ENCODE results near the gene ATOH7.

ATOH7 gene

DNA sequence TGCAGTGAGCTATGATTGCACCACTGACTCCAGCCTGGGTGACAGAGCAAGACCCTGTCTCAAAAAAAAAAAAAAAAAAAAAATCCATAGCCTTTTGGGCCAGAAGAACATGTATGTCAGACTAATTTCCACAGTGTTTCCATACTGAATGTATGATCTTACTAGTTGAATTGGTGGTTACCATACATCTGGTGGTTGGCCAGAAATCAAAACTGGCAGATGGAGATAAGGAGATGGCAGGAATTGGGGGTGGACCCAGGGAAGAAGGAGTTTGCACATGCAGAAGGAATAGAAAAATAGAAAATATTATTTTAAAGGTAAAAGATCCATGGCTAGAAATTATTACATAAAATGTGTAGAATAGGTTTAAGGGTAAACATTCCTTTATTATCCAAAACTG lies 3.7 kb upstream of the ATOH7 start:
- Histone ChIP-seq H3K36me3 (ENCODE audit: control insufficient read depth, insufficient read depth, low read length) (no peaks in the 10 kb centered on the region), H3K9me3 (ENCODE audit: control insufficient read depth, insufficient read depth, low read depth, low read length) (no peaks in the 10 kb centered on the region), H3K27me3 (ENCODE audit: control insufficient read depth, insufficient read depth, low read length) (peaks cover 38% of the 10 kb centered on the region), H3K27ac (ENCODE audit: low read depth, low read length) (no peak overlapping the region), H3K4me3 (ENCODE audit: low read depth, low read length) (no peak overlapping the region), H3K9ac (ENCODE audit: low read length) (no peak overlapping the region), H3K4me1 (ENCODE audit: control insufficient read depth, insufficient read depth, low read length) (peaks cover 4% of the 10 kb centered on the region)

- Histone ChIP-seq H3K36me3 (ENCODE audit: control insufficient read depth, insufficient read depth, low read length) (no peaks in the 10 kb centered on the region), H3K9ac (ENCODE audit: low read length) (no peak overlapping the region), H3K27me3 (ENCODE audit: control insufficient read depth, insufficient read depth, low read length) (peaks cover 43% of the 10 kb centered on the region), H3K4me3 (ENCODE audit: low read depth, low read length) (no peak overlapping the region), H3K9me3 (ENCODE audit: control insufficient read depth, insufficient read depth, low read depth, low read length) (no peaks in the 10 kb centered on the region), H3K4me1 (ENCODE audit: control insufficient read depth, insufficient read depth, low read length) (peaks cover 5% of the 10 kb centered on the region), H3K27ac (ENCODE audit: low read depth, low read length) (no peak overlapping the region)
These were observed 3.2 kb upstream of the ATOH7 start for GRCh38 chr10:68235111-68235510.

GRCh38 chr10:68233046-68233445 lies 1.1 kb upstream of the ATOH7 start:
- H3K27ac ChIP-seq (ENCODE audit: low read depth, low read length): no peak overlapping the region
- peaks cover 5% of the 10 kb centered on the region for H3K4me1 ChIP-seq (ENCODE audit: control insufficient read depth, insufficient read depth, low read length)
- no peak overlapping the region for H3K4me3 ChIP-seq (ENCODE audit: low read depth, low read length)
- H3K9me3 ChIP-seq (ENCODE audit: control insufficient read depth, insufficient read depth, low read depth, low read length): no peaks in the 10 kb centered on the region
- H3K27me3 ChIP-seq (ENCODE audit: control insufficient read depth, insufficient read depth, low read length): peaks cover 48% of the 10 kb centered on the region
- no peaks in the 10 kb centered on the region for H3K36me3 ChIP-seq (ENCODE audit: control insufficient read depth, insufficient read depth, low read length)
- H3K9ac ChIP-seq (ENCODE audit: low read length): no peak overlapping the region

GRCh38 chr10:68231106-68231816 lies 652 bp downstream of the ATOH7 start:
- Histone ChIP-seq H3K9me3 (ENCODE audit: control insufficient read depth, insufficient read depth, low read depth, low read length) (no peaks in the 10 kb centered on the region), H3K9ac (ENCODE audit: low read length) (peak overlapping the region; percentile 76), H3K4me3 (ENCODE audit: low read depth, low read length) (peak overlapping the region; percentile 80), H3K27ac (ENCODE audit: low read depth, low read length) (no peak overlapping the region; the same call in 1 of the 2 replicates), H3K27me3 (ENCODE audit: control insufficient read depth, insufficient read depth, low read length) (peaks cover 48% of the 10 kb centered on the region), H3K36me3 (ENCODE audit: control insufficient read depth, insufficient read depth, low read length) (no peaks in the 10 kb centered on the region), H3K4me1 (ENCODE audit: control insufficient read depth, insufficient read depth, low read length) (peaks cover 5% of the 10 kb centered on the region)

DNA sequence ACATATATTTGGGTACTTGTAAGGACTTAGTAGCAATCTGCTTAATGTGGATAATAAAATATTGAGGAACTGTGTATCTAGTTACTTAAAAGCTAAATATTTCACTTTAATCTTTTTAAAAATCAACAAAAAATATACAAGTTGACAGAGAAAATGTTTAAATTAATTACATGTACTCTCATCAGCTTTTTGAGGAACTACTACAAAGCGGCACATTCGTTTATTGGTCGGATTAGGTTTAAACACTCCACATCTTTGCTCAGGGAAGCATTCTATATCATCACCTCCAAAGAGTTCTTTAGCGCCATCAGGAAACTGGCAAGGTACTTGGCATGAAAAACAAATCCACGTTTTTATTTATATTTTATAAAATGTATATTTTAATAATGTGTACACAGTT lies 1.6 kb downstream of the ATOH7 start:
- H3K36me3 ChIP-seq (ENCODE audit: control insufficient read depth, insufficient read depth, low read length): no peaks in the 10 kb centered on the region
- H3K4me3 ChIP-seq (ENCODE audit: low read depth, low read length): peak overlapping the region; percentile 80
- no peak overlapping the region for H3K27ac ChIP-seq (ENCODE audit: low read depth, low read length)
- peaks cover 5% of the 10 kb centered on the region for H3K4me1 ChIP-seq (ENCODE audit: control insufficient read depth, insufficient read depth, low read length)
- no peak overlapping the region for H3K9ac ChIP-seq (ENCODE audit: low read length)
- H3K9me3 ChIP-seq (ENCODE audit: control insufficient read depth, insufficient read depth, low read depth, low read length): no peaks in the 10 kb centered on the region
- H3K27me3 ChIP-seq (ENCODE audit: control insufficient read depth, insufficient read depth, low read length): peaks cover 48% of the 10 kb centered on the region

GRCh38 chr10:68224810-68225209 lies 7.1 kb downstream of the ATOH7 start:
- Histone ChIP-seq H3K9me3 (ENCODE audit: control insufficient read depth, insufficient read depth, low read depth, low read length) (no peaks in the 10 kb centered on the region), H3K27me3 (ENCODE audit: control insufficient read depth, insufficient read depth, low read length) (peaks cover 3% of the 10 kb centered on the region), H3K4me1 (ENCODE audit: control insufficient read depth, insufficient read depth, low read length) (no peaks in the 10 kb centered on the region), H3K9ac (ENCODE audit: low read length) (no peak overlapping the region), H3K36me3 (ENCODE audit: control insufficient read depth, insufficient read depth, low read length) (no peaks in the 10 kb centered on the region), H3K27ac (ENCODE audit: low read depth, low read length) (no peak overlapping the region), H3K4me3 (ENCODE audit: low read depth, low read length) (no peak overlapping the region)

DNA sequence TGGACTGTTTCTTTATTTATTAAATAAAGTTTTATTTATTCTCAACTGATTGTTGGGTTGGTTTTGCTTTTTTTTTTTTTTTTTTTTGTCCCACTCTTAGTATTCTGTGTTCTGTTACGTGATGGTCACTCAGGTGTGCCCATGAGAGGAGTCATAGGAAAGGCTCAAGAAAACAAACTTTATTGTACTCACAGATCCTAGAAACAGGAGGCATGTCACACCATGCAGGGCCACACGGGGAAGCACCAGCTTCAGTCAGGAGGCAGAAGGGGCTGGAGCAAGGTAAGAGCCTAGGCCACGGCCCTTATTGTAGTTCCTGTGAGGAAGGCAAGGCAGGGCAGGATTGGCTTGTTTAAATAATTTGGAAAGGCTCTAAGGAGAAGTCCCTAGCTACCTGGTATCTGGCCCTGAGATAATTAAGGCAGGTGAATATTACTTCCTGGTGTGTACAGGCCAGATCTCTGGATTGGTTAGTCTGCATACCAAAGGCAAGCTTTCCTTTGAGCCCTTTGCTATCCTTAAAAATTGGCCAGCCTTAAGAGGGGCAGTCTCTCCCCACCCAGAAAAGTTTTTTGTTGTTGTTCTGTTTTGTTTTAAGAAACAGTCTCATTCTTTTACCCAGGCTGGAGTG lies 8.3 kb downstream of the ATOH7 start:
- Histone ChIP-seq H3K9me3 (ENCODE audit: control insufficient read depth, insufficient read depth, low read depth, low read length) (no peaks in the 10 kb centered on the region), H3K36me3 (ENCODE audit: control insufficient read depth, insufficient read depth, low read length) (no peaks in the 10 kb centered on the region), H3K4me1 (ENCODE audit: control insufficient read depth, insufficient read depth, low read length) (no peaks in the 10 kb centered on the region), H3K9ac (ENCODE audit: low read length) (no peak overlapping the region), H3K4me3 (ENCODE audit: low read depth, low read length) (no peak overlapping the region), H3K27ac (ENCODE audit: low read depth, low read length) (no peak overlapping the region), H3K27me3 (ENCODE audit: control insufficient read depth, insufficient read depth, low read length) (no peaks in the 10 kb centered on the region)

DNA sequence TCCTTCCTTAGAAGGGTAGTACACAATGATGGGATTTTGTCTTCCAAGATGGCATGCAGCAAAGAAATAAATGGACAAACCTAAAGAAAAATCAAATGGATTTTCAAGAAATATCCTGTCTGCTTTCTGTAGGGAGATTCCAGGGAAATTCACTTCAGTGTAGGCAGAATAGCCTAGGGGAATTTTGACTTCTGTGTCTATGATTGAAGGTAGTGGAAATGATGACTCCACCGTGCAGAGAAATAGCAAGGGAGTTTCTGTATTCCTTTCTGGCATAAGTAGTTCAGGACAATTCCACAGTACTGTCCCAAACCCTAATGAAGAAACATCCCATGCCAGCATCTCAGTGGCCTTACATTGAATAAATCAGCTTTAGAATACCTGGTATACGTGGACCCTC lies 9.5 kb downstream of the ATOH7 start:
- no peak overlapping the region for H3K4me3 ChIP-seq (ENCODE audit: low read depth, low read length)
- no peaks in the 10 kb centered on the region for H3K9me3 ChIP-seq (ENCODE audit: control insufficient read depth, insufficient read depth, low read depth, low read length)
- no peaks in the 10 kb centered on the region for H3K36me3 ChIP-seq (ENCODE audit: control insufficient read depth, insufficient read depth, low read length)
- no peaks in the 10 kb centered on the region for H3K27me3 ChIP-seq (ENCODE audit: control insufficient read depth, insufficient read depth, low read length)
- no peak overlapping the region for H3K9ac ChIP-seq (ENCODE audit: low read length)
- H3K27ac ChIP-seq (ENCODE audit: low read depth, low read length): no peak overlapping the region
- H3K4me1 ChIP-seq (ENCODE audit: control insufficient read depth, insufficient read depth, low read length): no peaks in the 10 kb centered on the region

GRCh38 chr10:68221196-68221595 lies 10.7 kb downstream of the ATOH7 start:
- Histone ChIP-seq H3K9ac (ENCODE audit: low read length) (no peak overlapping the region), H3K9me3 (ENCODE audit: control insufficient read depth, insufficient read depth, low read depth, low read length) (no peaks in the 10 kb centered on the region), H3K4me3 (ENCODE audit: low read depth, low read length) (no peak overlapping the region), H3K36me3 (ENCODE audit: control insufficient read depth, insufficient read depth, low read length) (no peaks in the 10 kb centered on the region), H3K4me1 (ENCODE audit: control insufficient read depth, insufficient read depth, low read length) (no peaks in the 10 kb centered on the region), H3K27me3 (ENCODE audit: control insufficient read depth, insufficient read depth, low read length) (no peaks in the 10 kb centered on the region), H3K27ac (ENCODE audit: low read depth, low read length) (no peak overlapping the region)

- Histone ChIP-seq H3K9ac (ENCODE audit: low read length) (no peak overlapping the region), H3K36me3 (ENCODE audit: control insufficient read depth, insufficient read depth, low read length) (no peaks in the 10 kb centered on the region), H3K4me3 (ENCODE audit: low read depth, low read length) (no peak overlapping the region), H3K27ac (ENCODE audit: low read depth, low read length) (no peak overlapping the region), H3K27me3 (ENCODE audit: control insufficient read depth, insufficient read depth, low read length) (no peaks in the 10 kb centered on the region), H3K9me3 (ENCODE audit: control insufficient read depth, insufficient read depth, low read depth, low read length) (no peaks in the 10 kb centered on the region), H3K4me1 (ENCODE audit: control insufficient read depth, insufficient read depth, low read length) (no peaks in the 10 kb centered on the region)
These were observed 13.1 kb downstream of the ATOH7 start for GRCh38 chr10:68218786-68219185.

- no peaks in the 10 kb centered on the region for H3K27me3 ChIP-seq (ENCODE audit: control insufficient read depth, insufficient read depth, low read length)
- no peak overlapping the region for H3K27ac ChIP-seq (ENCODE audit: low read depth, low read length)
- no peaks in the 10 kb centered on the region for H3K36me3 ChIP-seq (ENCODE audit: control insufficient read depth, insufficient read depth, low read length)
- H3K4me3 ChIP-seq (ENCODE audit: low read depth, low read length): no peak overlapping the region
- no peaks in the 10 kb centered on the region for H3K4me1 ChIP-seq (ENCODE audit: control insufficient read depth, insufficient read depth, low read length)
- no peak overlapping the region for H3K9ac ChIP-seq (ENCODE audit: low read length)
- H3K9me3 ChIP-seq (ENCODE audit: control insufficient read depth, insufficient read depth, low read depth, low read length): no peaks in the 10 kb centered on the region
These were observed 19.1 kb downstream of the ATOH7 start for GRCh38 chr10:68212721-68213352.
